ENCODE measurements around the gene ANKRD53.

- TF ChIP-seq GLIS3 (CRISPR knock-in tag; IDR thresholded peaks at IDR 0.05) (no peak), ZFP30 (CRISPR knock-in tag; IDR thresholded peaks at IDR 0.05) (no peak), PATZ1 (CRISPR knock-in tag; IDR thresholded peaks at IDR 0.05; ENCODE audit: borderline replicate concordance) (no peak)
Observed at GRCh38 chr2:71003966-71004755, 25.7 kb downstream of the ANKRD53 start.
